ENCODE measurements around the gene ENHO.

ENHO gene

GRCh38 chr9:34510497-34511468 lies 12.0 kb downstream of the ENHO start:
- no peak overlapping the region for H3K4me3 ChIP-seq (ENCODE audit: low read depth, low read length)
- POLR2A ChIA-PET = no interaction called here
- CTCF ChIA-PET = interaction anchor here (1.8 to 11.1 kb wide), 3 partner anchors 9 to 107 kb away, joined by 7 to 97 read pairs (median 9); no protein-coding TSS in a partner anchor
- no peak for TF ChIP-seq CTCF (IDR thresholded peaks at IDR 0.05; ENCODE audit: insufficient read depth, low read length, missing control alignments)
- no peak for DNase-seq (ENCODE audit: low read depth, low spot score)

DNA sequence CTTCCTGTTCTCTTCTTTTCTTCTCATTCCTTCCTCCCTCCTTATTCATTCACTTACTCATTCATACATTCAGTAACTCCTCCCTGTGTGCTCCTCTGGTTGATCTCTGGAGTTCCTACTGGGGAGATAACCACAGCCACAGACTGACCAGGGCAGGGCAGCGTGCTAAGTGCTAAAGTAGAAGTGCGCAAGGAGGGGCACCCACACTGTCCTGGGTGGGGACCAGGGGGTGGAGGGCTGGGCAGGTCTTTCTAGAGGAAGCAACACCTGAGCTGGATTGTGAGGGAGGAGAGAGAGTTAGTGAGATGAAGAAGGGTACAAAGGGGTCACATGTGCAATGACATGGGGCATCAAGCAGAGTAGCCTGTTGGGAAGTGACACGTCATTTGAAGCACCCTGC lies 13.8 kb downstream of the ENHO start:
- no peak for DNase-seq (ENCODE audit: low read depth, low spot score)
- TF ChIP-seq CTCF (IDR thresholded peaks at IDR 0.05; ENCODE audit: insufficient read depth, low read length, missing control alignments) = no peak
- CTCF ChIA-PET = interaction anchor here (1.0 to 11.1 kb wide), 2 partner anchors 7 to 103 kb away, joined by 3 to 97 read pairs; no protein-coding TSS in a partner anchor
- POLR2A ChIA-PET = no interaction called here
- no peak overlapping the region for H3K4me3 ChIP-seq (ENCODE audit: low read depth, low read length)

DNA sequence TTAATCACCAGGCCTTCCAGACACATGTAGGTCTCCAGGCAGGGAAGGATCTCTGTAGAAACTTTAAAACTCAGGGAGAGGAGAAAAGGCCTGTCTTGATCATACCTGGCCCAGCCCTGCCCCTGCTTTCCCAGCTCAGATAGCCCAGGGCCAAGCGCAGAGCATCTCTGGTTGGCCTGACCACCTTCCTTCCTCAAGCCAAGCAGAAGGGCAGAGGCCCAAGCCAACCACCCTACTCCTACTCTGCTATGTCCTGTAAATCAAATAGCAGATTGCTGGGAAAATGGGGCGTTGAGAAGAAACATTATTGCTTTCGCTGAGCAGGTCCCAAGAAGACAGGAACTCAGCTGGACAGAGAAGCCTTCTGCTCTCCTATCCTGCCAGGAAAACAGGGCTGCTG lies 14.3 kb downstream of the ENHO start:
- no peak overlapping the region for H3K4me3 ChIP-seq (ENCODE audit: low read depth, low read length)
- TF ChIP-seq CTCF (IDR thresholded peaks at IDR 0.05; ENCODE audit: insufficient read depth, low read length, missing control alignments) = no peak
- ChIA-PET POLR2A (no interaction called here), CTCF (interaction anchor here (1.0 kb wide), 1 partner anchor 103 kb away, joined by 3 read pairs; no protein-coding TSS in a partner anchor)
- DNase-seq (ENCODE audit: low read depth, low spot score) = no peak

DNA sequence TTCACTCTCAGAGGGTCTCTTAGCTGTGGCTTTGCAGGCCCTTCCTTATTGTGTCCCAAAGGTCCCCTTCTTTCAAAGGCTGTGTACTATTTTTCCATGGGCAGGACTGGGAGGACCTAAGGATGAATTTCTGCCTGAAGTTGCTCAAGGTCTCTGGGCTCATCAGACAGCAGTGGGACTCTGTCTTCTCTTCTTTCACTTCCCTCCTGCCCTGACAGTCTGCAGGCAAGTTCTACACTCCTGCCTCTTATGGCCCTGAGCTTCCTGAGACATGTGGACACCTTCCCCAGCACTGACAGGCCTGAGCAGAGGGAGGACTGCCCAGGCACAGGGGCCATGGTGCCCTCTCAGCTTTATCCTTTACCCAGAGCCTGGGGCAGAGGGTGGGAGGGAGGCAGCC lies 14.8 kb downstream of the ENHO start:
- CTCF ChIA-PET = interaction anchor here (1.0 to 1.1 kb wide), 2 partner anchors 48 to 102 kb away, joined by 3 to 4 read pairs; no protein-coding TSS in a partner anchor
- no peak for DNase-seq (ENCODE audit: low read depth, low spot score)
- POLR2A ChIA-PET = no interaction called here
- no peak overlapping the region for H3K4me3 ChIP-seq (ENCODE audit: low read depth, low read length)
- no peak for TF ChIP-seq CTCF (IDR thresholded peaks at IDR 0.05; ENCODE audit: insufficient read depth, low read length, missing control alignments)

GRCh38 chr9:34507556-34507955 lies 15.2 kb downstream of the ENHO start:
- TF ChIP-seq CTCF (IDR thresholded peaks at IDR 0.05; ENCODE audit: insufficient read depth, low read length, missing control alignments) = no peak
- ChIA-PET POLR2A (no interaction called here), CTCF (interaction anchor here (1.1 to 15.2 kb wide), 2 partner anchors 48 to 104 kb away, joined by 4 to 193 read pairs; no protein-coding TSS in a partner anchor)
- no peak for DNase-seq (ENCODE audit: low read depth, low spot score)
- H3K4me3 ChIP-seq (ENCODE audit: low read depth, low read length) = no peak overlapping the region

- ChIA-PET POLR2A (no interaction called here), CTCF (interaction anchor here (1.2 to 15.2 kb wide), 3 partner anchors 85 to 103 kb away, joined by 5 to 193 read pairs (median 6); no protein-coding TSS in a partner anchor)
- H3K4me3 ChIP-seq (ENCODE audit: low read depth, low read length) = no peak overlapping the region
- TF ChIP-seq CTCF (IDR thresholded peaks at IDR 0.05; ENCODE audit: insufficient read depth, low read length, missing control alignments) = no peak
- no peak for DNase-seq (ENCODE audit: low read depth, low spot score)
These were observed 16.2 kb downstream of the ENHO start for GRCh38 chr9:34506623-34507022.
